Subcutaneous adipose tissue (tissue), 4 donors: ENCODE results near the gene ADAMTS2. TPM values are rescaled to one million over a fixed set of nuclear protein-coding genes. Genes with fewer than 3 reads are reported as not detected.

Source experiments
- total RNA-seq, 4 donors: library from RNA; depleted of rRNA; stranded (reverse); fragments of >200 nt; gene quantifications; one replicate each; pipeline ENCODE4 v1.1.0, GENCODE V29; 2016
- TF ChIP-seq, protein P1 (sequence below): fragments of 450-650 bp; IDR thresholded peaks from one replicate; pipeline ENCODE4 v1.5.1; 2016; ENCODE audit warnings: low read depth, mild to moderate bottlenecking, control low read depth, antibody characterized with exemption, moderate library complexity

Gene ADAMTS2
- total RNA-seq, 4 donors from 2014 or later, result 26.7 to 56.5 (median 46.6) TPM

DNA sequence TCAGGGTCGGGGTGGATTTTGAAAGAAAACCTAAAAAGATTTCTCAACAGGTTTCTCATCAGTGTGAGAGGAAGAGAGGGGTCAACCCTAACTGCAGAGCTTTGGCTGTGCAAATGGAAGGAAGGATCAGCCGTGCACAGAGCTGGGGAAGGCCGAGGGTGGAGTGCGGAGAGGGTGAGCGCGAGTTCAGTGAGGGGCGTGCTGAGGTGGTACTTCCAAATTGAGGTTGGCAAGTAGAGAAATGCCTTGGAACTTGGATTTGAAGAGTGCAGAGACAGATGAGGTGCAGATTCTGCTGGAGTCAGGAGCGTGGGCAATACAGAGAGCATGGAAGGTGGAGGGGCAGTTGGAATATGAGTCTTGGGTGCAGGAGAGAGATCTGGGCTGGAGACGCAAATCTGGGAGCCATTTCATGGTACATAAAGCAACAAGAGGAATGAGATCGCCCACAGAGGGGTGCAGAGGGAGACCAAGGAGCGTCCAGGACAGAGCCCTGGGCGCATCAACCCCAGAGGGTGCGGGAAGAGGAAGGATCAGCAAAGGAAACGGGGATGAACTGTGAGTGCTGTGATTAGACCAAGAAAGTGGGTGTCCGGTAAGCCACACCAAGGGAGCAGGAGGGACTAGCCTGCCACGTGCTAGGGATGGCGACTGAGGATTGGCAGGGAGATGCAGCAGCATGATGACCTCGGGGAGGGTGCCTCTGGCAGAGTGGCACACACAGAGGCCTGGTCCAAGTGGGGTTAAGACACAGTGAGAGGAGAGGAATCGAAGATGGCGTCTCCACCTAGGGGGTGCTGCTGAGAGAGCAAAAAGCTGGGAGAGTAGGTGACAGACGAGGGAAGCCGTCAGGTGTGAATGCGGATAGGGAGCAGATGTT lies 105.8 kb downstream of the ADAMTS2 start:
- TF ChIP-seq, protein P1, sequence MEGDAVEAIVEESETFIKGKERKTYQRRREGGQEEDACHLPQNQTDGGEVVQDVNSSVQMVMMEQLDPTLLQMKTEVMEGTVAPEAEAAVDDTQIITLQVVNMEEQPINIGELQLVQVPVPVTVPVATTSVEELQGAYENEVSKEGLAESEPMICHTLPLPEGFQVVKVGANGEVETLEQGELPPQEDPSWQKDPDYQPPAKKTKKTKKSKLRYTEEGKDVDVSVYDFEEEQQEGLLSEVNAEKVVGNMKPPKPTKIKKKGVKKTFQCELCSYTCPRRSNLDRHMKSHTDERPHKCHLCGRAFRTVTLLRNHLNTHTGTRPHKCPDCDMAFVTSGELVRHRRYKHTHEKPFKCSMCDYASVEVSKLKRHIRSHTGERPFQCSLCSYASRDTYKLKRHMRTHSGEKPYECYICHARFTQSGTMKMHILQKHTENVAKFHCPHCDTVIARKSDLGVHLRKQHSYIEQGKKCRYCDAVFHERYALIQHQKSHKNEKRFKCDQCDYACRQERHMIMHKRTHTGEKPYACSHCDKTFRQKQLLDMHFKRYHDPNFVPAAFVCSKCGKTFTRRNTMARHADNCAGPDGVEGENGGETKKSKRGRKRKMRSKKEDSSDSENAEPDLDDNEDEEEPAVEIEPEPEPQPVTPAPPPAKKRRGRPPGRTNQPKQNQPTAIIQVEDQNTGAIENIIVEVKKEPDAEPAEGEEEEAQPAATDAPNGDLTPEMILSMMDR, result no peak

DNA sequence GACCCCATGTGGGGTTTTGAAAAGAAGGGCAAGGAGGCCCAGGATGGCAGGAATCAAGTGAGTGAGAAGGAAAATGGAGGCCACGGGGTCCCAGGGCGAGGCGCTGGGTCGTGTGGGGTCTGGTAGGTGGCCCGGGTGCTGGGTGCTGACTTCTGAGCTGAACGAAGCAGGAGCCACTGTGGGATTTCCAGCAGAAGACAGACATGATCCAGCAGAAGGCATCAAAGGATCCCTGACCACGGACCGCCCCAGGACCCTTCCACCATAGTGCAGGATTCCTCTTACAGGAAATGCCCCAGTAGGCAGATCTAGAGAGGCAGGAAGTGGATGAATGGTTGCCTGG lies 106.7 kb downstream of the ADAMTS2 start:
- TF ChIP-seq, protein P1, result no peak

- TF ChIP-seq, protein P1, result no peak
These were observed 107.3 kb downstream of the ADAMTS2 start for GRCh38 chr5:179237770-179238627.

DNA sequence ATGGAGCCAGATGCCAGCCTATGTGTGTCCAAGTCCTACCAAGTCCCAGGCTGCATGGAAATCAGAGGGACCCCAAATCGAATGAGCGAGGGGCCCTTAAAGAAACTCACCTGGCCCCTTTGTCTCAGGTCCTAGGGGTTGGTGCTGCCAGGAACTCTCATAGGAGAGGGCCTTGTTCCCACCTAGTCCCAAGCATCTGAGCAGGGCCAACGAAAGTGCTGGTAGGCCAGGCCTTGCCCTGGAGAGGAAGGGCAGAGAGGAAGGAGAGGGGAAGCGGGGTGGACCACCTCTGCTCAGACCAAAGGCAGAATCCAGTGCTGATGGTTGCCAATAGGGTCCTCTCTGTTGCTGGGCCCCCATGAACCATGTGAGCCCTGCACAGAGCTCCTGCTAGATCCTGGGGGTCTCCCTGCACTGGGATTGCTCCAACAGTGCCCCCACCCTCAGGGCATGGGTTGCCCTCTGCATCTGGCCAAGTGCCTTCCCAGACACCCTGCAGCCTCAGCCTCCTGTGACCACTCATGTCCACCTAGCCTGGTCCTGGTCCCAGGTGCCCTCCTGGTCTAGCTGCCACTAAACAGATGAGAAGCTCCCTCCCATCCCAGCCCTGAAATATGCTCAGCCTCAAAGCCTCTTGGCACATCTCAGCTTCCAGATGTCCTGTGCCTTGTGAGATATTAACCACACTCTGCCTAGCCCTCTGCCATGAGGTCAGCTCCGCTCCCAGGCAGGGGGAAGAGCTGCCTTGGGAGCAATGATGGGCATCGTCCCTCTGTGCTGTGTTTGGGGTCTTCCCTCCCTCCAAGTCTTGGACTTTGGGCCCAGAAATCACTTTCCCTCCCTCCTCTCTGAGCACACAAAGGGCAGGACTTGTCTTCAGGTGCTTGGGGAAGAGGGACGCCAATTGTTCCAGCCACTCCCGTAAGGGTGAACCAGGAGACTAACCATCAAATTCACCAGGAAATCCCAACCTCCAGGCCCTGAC lies 109.6 kb downstream of the ADAMTS2 start:
- TF ChIP-seq, protein P1, result no peak

GRCh38 chr5:179234563-179235135 lies 110.6 kb downstream of the ADAMTS2 start:
- TF ChIP-seq, protein P1, result no peak

DNA sequence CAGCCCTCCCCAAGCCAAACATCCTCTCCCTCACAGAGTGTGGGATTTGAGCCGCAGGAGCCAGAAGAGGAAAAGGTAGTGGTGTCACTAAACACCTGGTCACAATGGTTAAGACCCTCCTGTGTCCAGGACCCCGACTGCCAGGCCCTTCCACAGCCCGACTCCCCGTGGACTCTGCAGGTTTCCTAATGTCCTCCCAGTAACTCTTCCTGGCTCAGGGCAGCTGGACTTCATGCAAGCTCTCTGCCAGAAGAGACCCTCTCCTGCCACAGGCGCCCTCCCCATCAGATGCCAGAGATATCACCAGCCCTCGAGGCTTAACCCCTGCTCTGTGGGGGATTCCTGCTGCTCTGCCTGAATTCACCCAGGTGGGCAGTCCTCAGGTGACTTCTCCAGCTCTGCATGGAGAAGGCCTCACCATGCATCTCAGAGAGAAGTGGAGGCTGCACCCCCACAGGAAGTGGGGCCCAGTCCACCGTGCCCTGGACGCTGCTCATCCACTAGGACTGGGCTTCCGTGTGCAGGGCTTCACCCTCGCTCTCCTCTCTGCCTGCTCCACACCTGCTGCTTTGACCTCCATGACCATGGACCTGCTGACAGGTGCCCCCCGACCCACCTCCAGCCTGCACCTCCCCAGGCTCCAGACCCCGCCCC lies 111.2 kb downstream of the ADAMTS2 start:
- TF ChIP-seq, protein P1, result no peak
